ENCODE results near the gene PSPH. TPM values are rescaled to one million over a fixed set of nuclear protein-coding genes. Genes with fewer than 3 reads are reported as not detected.
"Not testable (repeated sequence)": the region's sequence is repeated elsewhere in the genome, so short reads cannot be mapped to it uniquely, and the experiment has no call there.

The PSPH gene
- total RNA-seq, 4 donors from 2014 or later, result 19.3 to 26.7 (median 23.3) TPM

DNA sequence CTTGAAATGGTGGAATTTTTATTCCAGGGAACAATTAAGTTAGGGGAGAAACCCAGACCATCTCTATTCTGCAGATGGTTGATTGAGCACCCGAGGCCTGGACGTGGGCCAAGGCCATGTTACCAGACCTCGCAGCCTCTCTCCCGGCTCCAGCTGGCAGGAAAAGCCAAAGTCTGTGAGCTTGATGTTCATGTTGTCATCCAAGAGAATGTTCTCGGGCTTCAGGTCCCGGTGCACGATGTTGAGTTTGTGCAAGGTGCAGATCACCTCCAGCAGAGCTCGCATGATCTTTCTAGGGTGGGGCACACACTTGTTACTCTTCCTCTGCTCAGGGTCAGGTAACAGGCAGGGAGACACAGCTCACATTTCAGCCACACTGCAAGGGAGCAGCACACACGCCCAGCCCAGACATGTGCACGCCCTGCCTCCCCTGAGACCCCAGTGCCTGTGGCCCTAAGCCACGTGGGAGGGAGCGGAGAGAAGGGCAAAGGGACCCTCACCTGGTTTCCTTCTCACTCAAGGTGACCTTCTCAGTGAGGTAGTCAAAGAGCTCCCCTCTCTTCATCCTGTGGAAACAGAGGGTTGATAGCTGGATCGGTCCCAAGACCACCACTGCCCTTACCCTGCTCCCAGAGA is 32.0 kb upstream of the PSPH start:
- H3K36me3 ChIP-seq, result peaks cover 0 to 4% of the 10 kb centered on the region in 2 donors
- TF ChIP-seq POLR2A (IDR thresholded peaks at IDR 0.05), result no peak
- TF ChIP-seq, protein P1, sequence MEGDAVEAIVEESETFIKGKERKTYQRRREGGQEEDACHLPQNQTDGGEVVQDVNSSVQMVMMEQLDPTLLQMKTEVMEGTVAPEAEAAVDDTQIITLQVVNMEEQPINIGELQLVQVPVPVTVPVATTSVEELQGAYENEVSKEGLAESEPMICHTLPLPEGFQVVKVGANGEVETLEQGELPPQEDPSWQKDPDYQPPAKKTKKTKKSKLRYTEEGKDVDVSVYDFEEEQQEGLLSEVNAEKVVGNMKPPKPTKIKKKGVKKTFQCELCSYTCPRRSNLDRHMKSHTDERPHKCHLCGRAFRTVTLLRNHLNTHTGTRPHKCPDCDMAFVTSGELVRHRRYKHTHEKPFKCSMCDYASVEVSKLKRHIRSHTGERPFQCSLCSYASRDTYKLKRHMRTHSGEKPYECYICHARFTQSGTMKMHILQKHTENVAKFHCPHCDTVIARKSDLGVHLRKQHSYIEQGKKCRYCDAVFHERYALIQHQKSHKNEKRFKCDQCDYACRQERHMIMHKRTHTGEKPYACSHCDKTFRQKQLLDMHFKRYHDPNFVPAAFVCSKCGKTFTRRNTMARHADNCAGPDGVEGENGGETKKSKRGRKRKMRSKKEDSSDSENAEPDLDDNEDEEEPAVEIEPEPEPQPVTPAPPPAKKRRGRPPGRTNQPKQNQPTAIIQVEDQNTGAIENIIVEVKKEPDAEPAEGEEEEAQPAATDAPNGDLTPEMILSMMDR (IDR thresholded peaks at IDR 0.05), result no peak
- intact Hi-C loops (cut with DNase I), result no loop called here
- no peak overlapping the region for H3K4me3 ChIP-seq (replicated peaks in 1 of 3)
- H3K9me3 ChIP-seq, result no peaks in the 10 kb centered on the region
- H3K27ac ChIP-seq, result no peak overlapping the region
- H3K4me1 ChIP-seq, result peaks cover 17 to 20% of the 10 kb centered on the region in 2 donors
- H3K27me3 ChIP-seq, result no peaks in the 10 kb centered on the region
- 27 to 31% methylated on average over 9 to 13 of the region's 13 CpGs for WGBS, 2 donors
- DNase-seq, result peak; percentile 89 to 93

GRCh38 chr7:56081626-56082340 is 30.5 kb upstream of the PSPH start:
- Histone ChIP-seq H3K4me3 (replicated peaks in 1 of 3) (no peak overlapping the region), H3K27ac (no peak overlapping the region), H3K27me3 (no peaks in the 10 kb centered on the region), H3K9me3 (no peaks in the 10 kb centered on the region), H3K36me3 (peaks cover 0 to 4% of the 10 kb centered on the region in 2 donors), H3K4me1 (peaks cover 17 to 20% of the 10 kb centered on the region in 2 donors)
- no peak for TF ChIP-seq POLR2A (IDR thresholded peaks at IDR 0.05)
- intact Hi-C loops (cut with DNase I), result no loop called here
- 95 to 96% methylated on average over 23 to 29 of the region's 29 CpGs for WGBS, 2 donors
- DNase-seq, result no peak

DNA sequence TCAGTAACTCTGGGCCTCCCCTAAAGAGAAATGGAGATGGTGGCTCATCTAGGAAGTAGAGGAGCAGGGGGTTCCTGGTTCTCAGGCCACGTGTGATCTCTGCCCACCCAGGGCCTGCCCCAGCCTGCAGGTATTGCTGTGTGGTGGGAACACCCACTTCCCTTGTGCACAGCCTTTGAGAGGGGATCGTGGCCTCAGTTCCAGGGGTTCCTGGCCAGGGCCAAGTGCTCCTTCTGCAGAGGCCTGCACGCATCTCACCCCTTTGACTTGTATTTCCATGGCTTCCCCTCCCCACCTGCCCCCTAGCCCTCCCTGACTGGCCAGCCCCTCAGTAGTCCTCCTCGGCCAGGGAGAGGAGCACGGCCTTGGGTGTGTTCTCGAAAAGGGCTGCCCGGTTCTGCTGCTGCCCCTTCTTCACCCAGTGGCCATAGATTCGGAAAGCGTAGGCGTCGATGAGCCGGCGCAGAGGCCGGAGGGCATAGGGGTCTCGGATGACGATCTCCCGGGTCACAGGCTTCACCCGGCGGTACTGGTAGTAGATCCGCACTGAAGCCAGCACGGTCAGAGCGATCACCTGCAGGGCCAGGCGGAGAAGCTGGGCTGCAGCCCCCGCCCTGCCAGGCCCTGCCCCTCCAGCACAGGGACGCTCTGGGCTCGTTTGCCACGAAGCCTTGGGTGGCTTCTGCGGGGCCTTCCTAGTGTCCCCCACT is 29.6 kb upstream of the PSPH start:
- intact Hi-C loops (cut with DNase I); H3K9me3 ChIP-seq; H3K4me3 ChIP-seq (replicated peaks in 1 of 3); DNase-seq; H3K27ac ChIP-seq; H3K27me3 ChIP-seq; H3K36me3 ChIP-seq: not testable (repeated sequence)
- peaks cover 17 to 20% of the 10 kb centered on the region in 2 donors for H3K4me1 ChIP-seq
- WGBS, 2 donors, result 94 to 96% methylated on average over 6 to 20 of the region's 28 CpGs

DNA sequence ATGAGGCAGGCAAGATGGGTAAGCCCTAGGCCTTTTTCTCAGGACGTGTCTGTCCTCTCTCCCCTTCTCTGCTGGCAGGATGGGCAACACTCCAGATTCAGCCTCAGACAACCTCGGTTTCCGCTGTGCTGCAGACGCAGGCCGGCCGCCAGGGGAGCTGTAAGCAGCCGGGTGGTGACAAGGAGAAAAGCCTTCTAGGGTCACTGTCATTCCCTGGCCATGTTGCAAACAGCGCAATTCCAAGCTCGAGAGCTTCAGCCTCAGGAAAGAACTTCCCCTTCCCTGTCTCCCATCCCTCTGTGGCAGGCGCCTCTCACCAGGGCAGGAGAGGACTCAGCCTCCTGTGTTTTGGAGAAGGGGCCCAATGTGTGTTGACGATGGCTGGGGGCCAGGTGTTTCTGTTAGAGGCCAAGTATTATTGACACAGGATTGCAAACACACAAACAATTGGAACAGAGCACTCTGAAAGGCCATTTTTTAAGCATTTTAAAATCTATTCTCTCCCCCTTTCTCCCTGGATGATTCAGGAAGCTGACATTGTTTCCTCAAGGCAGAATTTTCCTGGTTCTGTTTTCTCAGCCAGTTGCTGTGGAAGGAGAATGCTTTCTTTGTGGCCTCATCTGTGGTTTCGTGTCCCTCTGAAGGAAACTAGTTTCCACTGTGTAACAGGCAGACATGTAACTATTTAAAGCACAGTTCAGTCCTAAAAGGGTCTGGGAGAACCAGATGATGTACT is 28.4 kb upstream of the PSPH start:
- WGBS, 2 donors, result 60 to 61% methylated on average over 12 of the region's 12 CpGs
- DNase-seq, result peak; percentile 50 to 71
- Histone ChIP-seq H3K4me1 (peaks cover 18 to 20% of the 10 kb centered on the region in 2 donors), H3K27ac (peak overlapping the region in 2 of 3 donors; percentile 52 to 73), H3K4me3 (replicated peaks in 1 of 3) (no peak overlapping the region), H3K27me3 (no peaks in the 10 kb centered on the region), H3K36me3 (no peaks in the 10 kb centered on the region), H3K9me3 (no peaks in the 10 kb centered on the region)
- no peak for TF ChIP-seq POLR2A (IDR thresholded peaks at IDR 0.05)
- TF ChIP-seq, protein P1 (IDR thresholded peaks at IDR 0.05), result peak in 3 of 6 experiments; percentile 33 to 61 (median 37)
- intact Hi-C loops (cut with DNase I), result loop anchor here (10.0 kb wide), 1 partner anchor 195 kb away; the partner anchor contains the start of gene ZNF713

DNA sequence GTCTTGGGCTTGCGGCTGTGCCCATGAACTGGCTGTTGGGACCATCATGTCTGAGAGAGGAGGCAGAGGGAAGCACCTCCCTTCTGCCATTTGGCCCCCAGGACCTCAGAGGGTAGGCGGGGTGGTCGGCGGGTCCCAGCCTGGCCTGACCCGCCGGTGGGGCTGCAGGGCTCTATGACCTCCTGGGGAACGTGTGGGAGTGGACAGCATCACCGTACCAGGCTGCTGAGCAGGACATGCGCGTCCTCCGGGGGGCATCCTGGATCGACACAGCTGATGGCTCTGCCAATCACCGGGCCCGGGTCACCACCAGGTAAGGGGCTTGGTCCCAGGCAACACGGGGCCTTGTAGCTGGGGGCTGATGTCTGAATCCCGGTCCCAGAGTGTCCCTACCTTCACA is 27.0 kb upstream of the PSPH start:
- Histone ChIP-seq H3K4me3 (replicated peaks in 1 of 3) (no peak overlapping the region), H3K27ac (no peak overlapping the region), H3K9me3 (no peaks in the 10 kb centered on the region), H3K36me3 (no peaks in the 10 kb centered on the region), H3K27me3 (no peaks in the 10 kb centered on the region), H3K4me1 (peaks cover 16% of the 10 kb centered on the region in 2 donors)
- no peak for DNase-seq
- intact Hi-C loops (cut with DNase I), result loop anchor here (10.0 kb wide), 1 partner anchor 193 kb away; the partner anchor contains the start of gene ZNF713
- TF ChIP-seq POLR2A (IDR thresholded peaks at IDR 0.05), result no peak
- TF ChIP-seq, protein P1 (IDR thresholded peaks at IDR 0.05), result no peak
- whole genome bisulfite sequencing, 2 donors, result 92 to 94% methylated on average over 8 to 16 of the region's 16 CpGs
